HG03571 (cell line): ENCODE data around the gene KCNK3.

Source experiments
- ATAC-seq: cut with Tn5 transposase; IDR thresholded peaks from one replicate; pipeline ENCODE4 v1.9.1; 2021; ENCODE audit not compliant: unreplicated experiment

Gene KCNK3

GRCh38 chr2:26776195-26776800 lies 83.8 kb downstream of the KCNK3 start:
- no peak for ATAC-seq

DNA sequence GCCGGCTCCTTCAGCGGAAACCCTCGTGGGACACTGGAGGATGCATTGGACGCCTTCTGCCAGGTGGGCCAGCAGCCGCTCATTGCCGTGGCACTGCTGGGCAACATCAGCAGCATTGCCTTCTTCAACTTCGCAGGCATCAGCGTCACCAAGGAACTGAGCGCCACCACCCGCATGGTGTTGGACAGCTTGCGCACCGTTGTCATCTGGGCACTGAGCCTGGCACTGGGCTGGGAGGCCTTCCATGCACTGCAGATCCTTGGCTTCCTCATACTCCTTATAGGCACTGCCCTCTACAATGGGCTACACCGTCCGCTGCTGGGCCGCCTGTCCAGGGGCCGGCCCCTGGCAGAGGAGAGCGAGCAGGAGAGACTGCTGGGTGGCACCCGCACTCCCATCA lies 85.6 kb downstream of the KCNK3 start:
- ATAC-seq, result no peak

DNA sequence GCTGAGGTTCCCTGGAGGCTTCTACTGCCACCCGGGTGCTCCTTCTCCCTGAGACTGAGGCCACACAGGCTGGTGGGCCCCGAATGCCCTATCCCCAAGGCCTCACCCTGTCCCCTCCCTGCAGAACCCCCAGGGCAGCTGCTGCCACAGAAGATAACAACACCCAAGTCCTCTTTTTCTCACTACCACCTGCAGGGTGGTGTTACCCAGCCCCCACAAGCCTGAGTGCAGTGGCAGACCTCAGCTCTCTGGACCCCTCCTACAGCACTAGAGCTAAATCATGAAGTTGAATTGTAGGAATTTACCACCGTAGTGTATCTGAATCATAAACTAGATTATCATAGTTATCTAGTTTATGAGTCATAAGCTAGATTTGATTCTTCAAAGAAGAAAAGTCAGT lies 86.0 kb downstream of the KCNK3 start:
- ATAC-seq, result no peak

DNA sequence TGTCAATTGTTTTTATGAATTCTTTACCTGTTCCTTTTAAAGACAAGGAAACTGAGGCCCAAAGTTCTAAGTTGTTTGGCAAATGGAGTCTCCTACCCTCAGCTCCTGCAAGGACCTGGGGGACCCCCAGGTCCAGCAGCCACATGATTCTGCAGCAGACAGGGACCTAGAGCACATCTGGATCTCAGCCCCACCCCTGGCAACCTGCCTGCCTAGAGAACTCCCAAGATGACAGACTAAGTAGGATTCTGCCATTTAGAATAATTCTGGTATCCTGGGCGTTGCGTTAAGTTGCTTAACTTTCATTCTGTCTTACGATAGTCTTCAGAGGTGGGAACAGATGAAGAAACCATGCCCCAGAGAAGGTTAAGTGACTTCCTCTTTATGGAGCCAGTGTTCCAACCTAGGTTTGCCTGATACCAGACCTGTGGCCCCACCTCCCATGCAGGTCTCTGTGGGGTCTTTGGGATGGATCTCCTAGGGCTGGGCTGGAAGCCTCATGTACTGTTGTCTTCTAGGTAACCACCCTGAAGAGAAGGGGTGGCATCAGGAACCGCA lies 87.8 kb downstream of the KCNK3 start:
- no peak for ATAC-seq
